ENCODE data around the gene TRA2B. TPM values are rescaled to one million over a fixed set of nuclear protein-coding genes. Genes with fewer than 3 reads are reported as not detected.
"Not testable (repeated sequence)": the region's sequence is repeated elsewhere in the genome, so short reads cannot be mapped to it uniquely, and the experiment has no call there.

The TRA2B gene
- total and polyA plus RNA-seq, 2 donors, result 98.0 to 188 TPM

- Histone ChIP-seq H3K4me1 (ENCODE audit: insufficient read depth) (peaks cover 5% of the 10 kb centered on the region), H3K4me3 (ENCODE audit: low read depth, low read length) (no peak overlapping the region), H3K36me3 (ENCODE audit: insufficient read depth) (peaks cover 6% of the 10 kb centered on the region), H3K27ac (ENCODE audit: low read depth) (no peak overlapping the region)
- no peak for DNase-seq (ENCODE audit: extremely low spot score)
- 15% methylated on average over 1 of the region's 1 CpG for WGBS
These were observed 9.3 kb downstream of the TRA2B start for GRCh38 chr3:185928496-185928895.

DNA sequence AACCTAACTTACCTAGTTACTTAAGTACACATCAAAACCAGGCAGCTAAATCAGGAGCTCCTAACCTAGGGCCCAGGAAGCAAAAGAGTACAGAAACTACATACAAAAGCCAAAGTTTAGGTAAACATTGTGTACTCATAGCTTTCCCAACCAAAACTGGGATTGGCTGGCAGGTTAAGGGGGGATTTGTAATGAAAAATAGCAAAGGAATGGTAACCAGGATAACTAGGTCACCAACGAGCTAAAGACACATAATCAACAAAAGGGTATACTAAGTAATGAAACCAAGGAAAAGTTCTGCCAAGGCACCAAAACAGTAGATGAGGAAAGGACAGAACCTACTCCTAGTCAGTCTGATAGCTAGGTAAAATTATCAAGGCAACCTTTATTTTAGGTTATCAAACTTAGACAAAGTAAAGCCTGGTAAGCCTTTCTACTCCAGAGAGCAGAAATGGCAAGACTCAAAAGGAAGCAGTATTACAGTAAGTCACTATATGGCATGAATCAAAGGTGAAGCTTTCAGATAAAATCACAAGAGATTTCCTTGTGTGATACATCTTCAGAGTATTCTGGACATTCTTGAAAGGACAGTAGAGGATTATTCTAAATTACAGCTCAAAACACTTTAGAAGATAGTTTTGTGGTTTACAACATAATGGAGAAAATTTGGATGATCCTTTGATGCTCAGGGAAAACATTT lies 10.2 kb downstream of the TRA2B start:
- peaks cover 5% of the 10 kb centered on the region for H3K4me1 ChIP-seq (ENCODE audit: insufficient read depth)
- H3K27ac ChIP-seq (ENCODE audit: low read depth), result no peak overlapping the region
- DNase-seq (ENCODE audit: extremely low spot score), result no peak
- 11% methylated on average over 1 of the region's 1 CpG for WGBS
- no peak overlapping the region for H3K4me3 ChIP-seq (ENCODE audit: low read depth, low read length)
- peaks cover 8% of the 10 kb centered on the region for H3K36me3 ChIP-seq (ENCODE audit: insufficient read depth)

DNA sequence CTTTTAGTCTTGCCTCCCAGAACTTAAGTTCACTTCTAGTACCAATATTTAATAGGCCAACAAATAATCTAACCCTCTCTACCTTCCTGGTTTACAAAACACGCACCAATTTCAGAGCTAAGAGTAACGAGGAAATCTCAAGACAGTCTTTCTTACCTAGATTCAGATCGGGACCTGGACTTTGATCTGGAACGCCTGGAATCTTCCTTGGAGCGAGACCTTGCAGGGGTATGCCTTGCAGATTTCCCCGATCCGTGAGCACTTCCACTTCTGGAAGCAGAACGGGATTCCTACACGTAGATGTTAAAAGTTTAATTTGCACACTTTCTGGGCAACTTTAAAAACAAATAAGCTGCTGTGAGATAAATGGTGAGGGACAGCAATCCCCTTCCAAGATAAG lies 11.4 kb downstream of the TRA2B start:
- DNase-seq (ENCODE audit: extremely low spot score), result no peak
- Histone ChIP-seq H3K36me3 (ENCODE audit: insufficient read depth) (peaks cover 10% of the 10 kb centered on the region), H3K27ac (ENCODE audit: low read depth) (no peak overlapping the region), H3K4me3 (ENCODE audit: low read depth, low read length) (no peak overlapping the region), H3K4me1 (ENCODE audit: insufficient read depth) (peaks cover 5% of the 10 kb centered on the region)
- WGBS, result 54% methylated on average over 9 of the region's 9 CpGs

- peaks cover 14% of the 10 kb centered on the region for H3K36me3 ChIP-seq (ENCODE audit: insufficient read depth)
- H3K4me3 ChIP-seq (ENCODE audit: low read depth, low read length), result no peak overlapping the region
- peaks cover 4% of the 10 kb centered on the region for H3K4me1 ChIP-seq (ENCODE audit: insufficient read depth)
- no peak for DNase-seq (ENCODE audit: extremely low spot score)
- no peak overlapping the region for H3K27ac ChIP-seq (ENCODE audit: low read depth)
- 89% methylated on average over 14 of the region's 14 CpGs for WGBS
These were observed 12.5 kb downstream of the TRA2B start for GRCh38 chr3:185925353-185925752.

GRCh38 chr3:185924375-185924774 lies 13.4 kb downstream of the TRA2B start:
- peaks cover 4% of the 10 kb centered on the region for H3K4me1 ChIP-seq (ENCODE audit: insufficient read depth)

GRCh38 chr3:185920184-185920583 lies 17.6 kb downstream of the TRA2B start:
- no peaks in the 10 kb centered on the region for H3K4me1 ChIP-seq (ENCODE audit: insufficient read depth)
- H3K4me3 ChIP-seq (ENCODE audit: low read depth, low read length), result no peak overlapping the region
- no peak overlapping the region for H3K27ac ChIP-seq (ENCODE audit: low read depth)
- no peak for DNase-seq (ENCODE audit: extremely low spot score)
- H3K36me3 ChIP-seq (ENCODE audit: insufficient read depth), result peaks cover 20% of the 10 kb centered on the region
- WGBS, result 90% methylated on average over 4 of the region's 4 CpGs

More at GRCh38 chr3:185924375-185924774, 13.4 kb downstream of the TRA2B start:
- peaks cover 18% of the 10 kb centered on the region for H3K36me3 ChIP-seq (ENCODE audit: insufficient read depth)
- WGBS, result 74% methylated on average over 7 of the region's 7 CpGs
- no peak overlapping the region for H3K4me3 ChIP-seq (ENCODE audit: low read depth, low read length)
- no peak overlapping the region for H3K27ac ChIP-seq (ENCODE audit: low read depth)
- DNase-seq (ENCODE audit: extremely low spot score), result no peak

GRCh38 chr3:185916042-185916833 lies 21.6 kb downstream of the TRA2B start:
- Histone ChIP-seq H3K27ac (ENCODE audit: low read depth) (no peak overlapping the region), H3K4me3 (ENCODE audit: low read depth, low read length) (no peak overlapping the region), H3K4me1 (ENCODE audit: insufficient read depth) (no peaks in the 10 kb centered on the region), H3K36me3 (ENCODE audit: insufficient read depth) (peaks cover 12% of the 10 kb centered on the region)
- no peak for DNase-seq (ENCODE audit: extremely low spot score)
- 90% methylated on average over 5 of the region's 5 CpGs for WGBS

GRCh38 chr3:185915642-185916041 lies 22.2 kb downstream of the TRA2B start:
- Histone ChIP-seq H3K27ac (ENCODE audit: low read depth) (no peak overlapping the region), H3K36me3 (ENCODE audit: insufficient read depth) (peaks cover 9% of the 10 kb centered on the region), H3K4me3 (ENCODE audit: low read depth, low read length) (no peak overlapping the region), H3K4me1 (ENCODE audit: insufficient read depth) (no peaks in the 10 kb centered on the region)
- 84% methylated on average over 4 of the region's 4 CpGs for WGBS
- DNase-seq (ENCODE audit: extremely low spot score), result no peak

DNA sequence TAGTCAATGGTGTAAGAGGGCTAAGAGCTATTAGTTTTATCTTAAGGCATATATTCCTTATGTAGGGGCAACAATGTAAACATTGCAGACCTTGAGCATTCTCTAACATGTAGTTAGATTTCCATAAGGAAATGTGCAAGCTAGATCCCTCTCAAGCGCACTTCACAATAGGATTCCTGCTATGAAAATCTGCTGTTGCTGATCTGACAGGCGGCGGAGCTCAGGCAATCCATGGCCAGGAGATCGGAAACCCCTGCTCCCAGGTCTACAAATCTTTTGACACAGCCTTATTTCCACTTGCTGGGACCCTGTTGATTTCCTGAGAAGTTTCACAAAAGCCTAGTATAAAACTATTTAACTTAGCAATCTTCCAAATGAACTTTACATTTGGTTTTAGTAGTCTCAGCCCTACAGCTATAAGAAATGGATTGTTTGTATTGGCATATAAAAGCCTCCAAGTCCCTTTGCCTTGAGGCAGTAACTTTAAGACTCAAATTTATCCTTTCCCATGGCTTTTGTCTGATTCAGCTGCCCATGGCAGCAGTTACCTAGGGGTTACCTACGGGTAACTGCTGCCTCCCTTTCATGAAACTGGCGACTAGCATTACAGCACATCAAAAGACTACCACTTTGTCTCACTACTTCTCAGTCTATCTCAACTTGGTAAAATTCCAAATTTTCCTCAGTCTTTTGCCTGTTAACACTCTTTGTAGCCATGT lies 22.7 kb downstream of the TRA2B start:
- 90% methylated on average over 6 of the region's 6 CpGs for WGBS
- Histone ChIP-seq H3K36me3 (ENCODE audit: insufficient read depth) (peaks cover 5% of the 10 kb centered on the region), H3K4me1 (ENCODE audit: insufficient read depth) (no peaks in the 10 kb centered on the region), H3K27ac (ENCODE audit: low read depth) (no peak overlapping the region), H3K4me3 (ENCODE audit: low read depth, low read length) (no peak overlapping the region)
- DNase-seq (ENCODE audit: extremely low spot score), result no peak

DNA sequence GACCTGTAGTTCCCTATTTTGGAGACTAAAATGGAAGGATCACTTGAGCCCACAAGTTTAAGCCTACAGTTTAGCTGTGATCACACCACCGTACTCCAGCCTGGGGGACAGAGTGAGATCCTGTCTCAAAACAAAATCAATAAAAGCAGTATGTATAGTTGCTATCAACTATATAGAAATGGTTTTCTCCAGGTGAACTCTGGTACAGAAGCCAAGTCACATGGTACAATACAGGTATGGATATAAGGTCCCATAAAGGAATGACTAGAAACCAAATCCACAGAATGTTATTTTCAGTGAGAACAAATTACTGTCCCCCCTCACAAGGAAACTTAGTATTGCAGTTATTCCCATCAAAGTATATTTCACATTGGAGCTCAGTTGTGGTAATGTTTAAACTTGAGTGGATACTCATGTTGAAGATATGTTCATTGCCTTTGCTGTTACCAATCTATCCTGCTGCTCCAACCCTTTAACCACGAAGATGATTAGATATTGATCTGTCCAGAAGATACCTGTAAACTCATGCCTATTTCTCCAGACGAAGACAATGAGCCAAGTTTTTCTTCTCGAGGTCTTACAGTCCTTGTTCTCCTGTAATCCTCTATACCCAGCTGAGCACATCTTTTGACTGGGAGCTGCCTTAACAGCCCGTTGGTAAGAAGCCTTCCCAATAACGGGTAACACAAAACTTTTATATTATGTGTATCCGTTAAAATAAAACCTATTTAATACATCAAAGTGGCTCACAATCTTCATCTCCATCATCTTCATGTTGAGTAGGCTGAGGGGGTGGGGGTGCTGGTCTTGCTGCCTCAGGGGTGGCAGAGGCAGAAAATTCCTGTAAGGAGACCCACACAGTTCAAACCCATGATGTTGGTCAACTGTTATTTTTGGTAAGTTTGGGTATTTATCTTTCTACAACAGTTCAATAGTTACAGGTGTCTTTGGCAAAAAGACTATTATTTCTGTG lies 24.6 kb downstream of the TRA2B start:
- H3K27ac ChIP-seq (ENCODE audit: low read depth), result no peak overlapping the region
- WGBS, result 69% methylated on average over 7 of the region's 7 CpGs
- no peak for DNase-seq (ENCODE audit: extremely low spot score)
- no peaks in the 10 kb centered on the region for H3K4me1 ChIP-seq (ENCODE audit: insufficient read depth)
- no peak overlapping the region for H3K4me3 ChIP-seq (ENCODE audit: low read depth, low read length)
- H3K36me3 ChIP-seq (ENCODE audit: insufficient read depth), result peaks cover 4% of the 10 kb centered on the region

DNA sequence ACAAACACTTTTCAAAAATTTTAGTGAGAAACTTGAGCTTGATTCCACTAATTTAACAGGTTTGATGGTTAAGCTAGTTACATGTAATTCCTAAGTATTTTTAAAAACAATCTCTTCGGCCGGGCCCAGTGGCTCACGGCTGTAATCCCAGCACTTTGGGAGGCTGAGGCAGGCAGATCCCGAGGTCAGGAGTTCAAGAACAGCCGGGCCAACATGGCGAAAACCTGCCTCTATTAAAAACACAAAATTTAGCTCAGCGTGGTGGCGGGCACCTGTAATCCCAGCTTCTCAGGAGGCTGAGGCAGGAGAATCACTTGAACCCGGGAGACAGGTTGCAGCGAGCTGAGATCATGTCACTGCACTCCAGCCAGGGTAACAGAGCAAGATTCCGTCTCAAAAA lies 25.3 kb downstream of the TRA2B start:
- Histone ChIP-seq H3K4me1 (ENCODE audit: insufficient read depth) (no peaks in the 10 kb centered on the region), H3K36me3 (ENCODE audit: insufficient read depth) (peaks cover 2% of the 10 kb centered on the region), H3K4me3 (ENCODE audit: low read depth, low read length) (no peak overlapping the region), H3K27ac (ENCODE audit: low read depth) (no peak overlapping the region)
- WGBS, result 86% methylated on average over 11 of the region's 11 CpGs
- DNase-seq (ENCODE audit: extremely low spot score), result no peak

DNA sequence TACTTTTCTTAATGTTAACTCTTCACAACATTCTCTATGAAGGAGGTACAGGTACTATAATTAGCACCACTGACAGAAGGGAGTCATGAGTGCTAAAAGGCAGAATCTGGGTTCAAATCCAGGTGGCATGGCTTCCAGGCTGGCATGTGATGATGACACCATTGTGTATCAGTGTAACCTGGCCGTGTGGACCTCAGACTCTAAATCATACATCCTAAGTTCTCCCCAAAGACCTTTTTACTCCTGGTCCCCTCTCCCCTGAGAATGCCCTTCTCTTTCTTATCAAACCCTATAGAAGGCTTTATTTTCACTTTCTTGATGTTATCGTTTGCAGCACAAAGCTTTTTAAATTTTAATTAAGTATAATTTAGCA lies 26.8 kb downstream of the TRA2B start:
- H3K4me3 ChIP-seq (ENCODE audit: low read depth, low read length); DNase-seq (ENCODE audit: extremely low spot score); H3K36me3 ChIP-seq (ENCODE audit: insufficient read depth); H3K27ac ChIP-seq (ENCODE audit: low read depth); H3K4me1 ChIP-seq (ENCODE audit: insufficient read depth): not testable (repeated sequence)
- WGBS, result 26% methylated on average over 2 of the region's 2 CpGs
